Ovary (tissue), 9 donors: ENCODE data around the gene C21orf91. TPM values are rescaled to one million over a fixed set of nuclear protein-coding genes. Genes with fewer than 3 reads are reported as not detected.

Experiments used
- DNase-seq, 5 donors: peaks; one replicate each; pipeline ENCODE4 v3.0.0-alpha.2; 2019 to 2020
- H3K27ac ChIP-seq, 2 donors: fragments of 200-600 bp; one replicate each; pipeline versions ENCODE4 v1.5.1 to v1.8.0; 2019 to 2022
- H3K27me3 ChIP-seq: fragments of 200-600 bp; one replicate; pipeline ENCODE4 v1.8.0; 2022
- H3K36me3 ChIP-seq: fragments of 200-600 bp; sonication (generic); one replicate; pipeline ENCODE4 v1.5.1; 2019
- H3K4me1 ChIP-seq: one replicate; pipeline ENCODE4 v1.8.1; 2013; ENCODE audit warnings: mild to moderate bottlenecking, moderate library complexity; ENCODE audit not compliant: insufficient read depth
- H3K4me3 ChIP-seq: fragments of 200-600 bp; sonication (generic); one replicate; pipeline ENCODE4 v1.5.1; 2017
- H3K9me3 ChIP-seq, 2 donors: fragments of 200-600 bp in 1 of 2; sonication (generic) in 1 of 2; one replicate each; pipeline versions ENCODE4 v1.5.1 to v1.8.1; 2013 to 2019; ENCODE audit warnings: mild to moderate bottlenecking in 1 of 2, moderate library complexity in 1 of 2
- EP300 ChIP-seq: sonication (generic); formaldehyde crosslinking; IDR thresholded peaks from one replicate; pipeline ENCODE4 v1.6.1; 2017; ENCODE audit warnings: antibody characterized with exemption
- POLR2A ChIP-seq: fragments of 450-650 bp; IDR thresholded peaks from one replicate; pipeline ENCODE4 v1.6.1; 2017; ENCODE audit warnings: antibody characterized with exemption, mild to moderate bottlenecking, moderate library complexity
- WGBS, 3 donors: extraction: QIAGEN DNeasy Blood & Tissue Kit in 1 of 3; methylation state at CpG; one replicate each; pipeline versions ENCODE4 v1.1.5 to v1.1.7; 2013 to 2017; 5-methylcytosine and 5-hydroxymethylcytosine counted together
- intact Hi-C, 4 donors: fragments of 100-400 bp; cut with DNase I; formaldehyde crosslinking; loops; one replicate each; pipeline versions ENCODE4 v1.11.0 to v1.15.1; 2022 to 2023
- polyA plus RNA-seq, 2 donors: library from polyadenylated mRNA; stranded (reverse); fragments of 200-250 nt in 1 of 2; fragments of 350-450 nt in 1 of 2; fragmentation: Illumina TruSeq in 1 of 2; extraction: RNeasy Lipid Tissue Mini Kit (QIAGEN cat#74804) in 1 of 2; gene quantifications; one replicate each; pipeline ENCODE4 v1.2.3, GENCODE V29; 2013 to 2014
- total RNA-seq, 7 donors: library from RNA; depleted of rRNA in 2 of 7; stranded (reverse); fragments of >200 nt in 2 of 7; fragmentation: NEBNext Ultra II Directional in 3 of 7; extraction: Animal tissue kit (Norgen Biotek cat#: 25700) in 3 of 7; gene quantifications; one replicate each; pipeline versions ENCODE4 v1.1.0 to v1.2.4, GENCODE V29; 2016 to 2023
- TF ChIP-seq, protein P1 (sequence below), 3 donors: fragments of 450-650 bp in 2 of 3; fragments of 200-600 bp in 1 of 3; IDR thresholded peaks; one replicate each; pipeline versions ENCODE4 v1.5.1 to v1.8.0; 2016 to 2022; ENCODE audit warnings: antibody characterized with exemption in 3 of 3, mild to moderate bottlenecking in 1 of 3
- donor health status: DM: no; HTN: no; CAD: no; lungs with moderate emphysema.
- donor health status: DM: no; HTN: no; CAD: no.
- donor health status: Bipolar disorder and iron deficiency.
- donor health status: DM: yes; HTN: yes; CAD: no.
- donor health status: DM: no; HTN: no; CAD: no.
- donor health status: DM: yes; HTN: yes; CAD: no.

The C21orf91 gene
- total and polyA plus RNA-seq, 9 donors = 5.3 to 19.2 (median 14.6) TPM

GRCh38 chr21:17793246-17794123, 25.7 kb downstream of the C21orf91 start:
- WGBS, 3 donors = 62 to 68% (median 65%) methylated on average over 9 of the region's 9 CpGs
- H3K27ac ChIP-seq = no peak overlapping the region
- H3K9me3 ChIP-seq = no peaks in the 10 kb centered on the region
- TF ChIP-seq, protein P1, sequence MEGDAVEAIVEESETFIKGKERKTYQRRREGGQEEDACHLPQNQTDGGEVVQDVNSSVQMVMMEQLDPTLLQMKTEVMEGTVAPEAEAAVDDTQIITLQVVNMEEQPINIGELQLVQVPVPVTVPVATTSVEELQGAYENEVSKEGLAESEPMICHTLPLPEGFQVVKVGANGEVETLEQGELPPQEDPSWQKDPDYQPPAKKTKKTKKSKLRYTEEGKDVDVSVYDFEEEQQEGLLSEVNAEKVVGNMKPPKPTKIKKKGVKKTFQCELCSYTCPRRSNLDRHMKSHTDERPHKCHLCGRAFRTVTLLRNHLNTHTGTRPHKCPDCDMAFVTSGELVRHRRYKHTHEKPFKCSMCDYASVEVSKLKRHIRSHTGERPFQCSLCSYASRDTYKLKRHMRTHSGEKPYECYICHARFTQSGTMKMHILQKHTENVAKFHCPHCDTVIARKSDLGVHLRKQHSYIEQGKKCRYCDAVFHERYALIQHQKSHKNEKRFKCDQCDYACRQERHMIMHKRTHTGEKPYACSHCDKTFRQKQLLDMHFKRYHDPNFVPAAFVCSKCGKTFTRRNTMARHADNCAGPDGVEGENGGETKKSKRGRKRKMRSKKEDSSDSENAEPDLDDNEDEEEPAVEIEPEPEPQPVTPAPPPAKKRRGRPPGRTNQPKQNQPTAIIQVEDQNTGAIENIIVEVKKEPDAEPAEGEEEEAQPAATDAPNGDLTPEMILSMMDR (IDR thresholded peaks at IDR 0.05) = no peak
- TF ChIP-seq POLR2A (no peak), EP300 (no peak)
- DNase-seq = no peak
- H3K36me3 ChIP-seq = no peaks in the 10 kb centered on the region
- H3K4me1 ChIP-seq = no peaks in the 10 kb centered on the region
- no peaks in the 10 kb centered on the region for H3K27me3 ChIP-seq
- intact Hi-C loops = no loop called here
- H3K4me3 ChIP-seq = no peak overlapping the region

GRCh38 chr21:17789656-17790055, 29.5 kb downstream of the C21orf91 start:
- Histone ChIP-seq H3K27ac (no peak overlapping the region), H3K27me3 (no peaks in the 10 kb centered on the region), H3K4me3 (no peak overlapping the region), H3K9me3 (no peaks in the 10 kb centered on the region), H3K4me1 (no peaks in the 10 kb centered on the region), H3K36me3 (no peaks in the 10 kb centered on the region)
- no peak for DNase-seq
- intact Hi-C loops = no loop called here
- TF ChIP-seq EP300 (no peak), POLR2A (no peak)
- TF ChIP-seq, protein P1 (IDR thresholded peaks at IDR 0.05) = no peak
- 68 to 83% (median 80%) methylated on average over 3 of the region's 3 CpGs for WGBS, 3 donors

DNA sequence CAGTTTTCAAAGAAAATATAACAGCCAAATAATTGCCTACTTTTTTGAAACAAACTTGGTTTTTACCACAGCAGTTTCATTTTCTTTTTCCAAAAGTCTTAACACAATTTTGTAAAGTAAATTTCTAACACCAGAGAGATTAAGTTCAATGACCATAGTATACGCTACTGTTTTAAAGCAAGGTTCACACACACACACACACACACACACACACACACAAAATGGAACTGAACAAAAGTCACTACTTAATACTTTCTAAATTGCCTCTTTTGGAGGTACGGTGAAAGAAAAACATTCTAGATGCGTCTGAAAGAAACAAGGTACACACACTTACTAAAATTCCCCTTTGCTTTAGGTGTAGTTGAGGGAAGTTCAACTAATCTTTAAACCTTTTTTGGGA, 30.1 kb downstream of the C21orf91 start:
- Histone ChIP-seq H3K4me1 (no peaks in the 10 kb centered on the region), H3K9me3 (no peaks in the 10 kb centered on the region), H3K4me3 (no peak overlapping the region), H3K36me3 (no peaks in the 10 kb centered on the region), H3K27me3 (no peaks in the 10 kb centered on the region), H3K27ac (no peak overlapping the region)
- 31 to 57% (median 42%) methylated on average over 3 of the region's 3 CpGs for WGBS, 3 donors
- DNase-seq = no peak
- intact Hi-C loops = no loop called here
- TF ChIP-seq EP300 (no peak), POLR2A (no peak)
- TF ChIP-seq, protein P1 (IDR thresholded peaks at IDR 0.05) = no peak

DNA sequence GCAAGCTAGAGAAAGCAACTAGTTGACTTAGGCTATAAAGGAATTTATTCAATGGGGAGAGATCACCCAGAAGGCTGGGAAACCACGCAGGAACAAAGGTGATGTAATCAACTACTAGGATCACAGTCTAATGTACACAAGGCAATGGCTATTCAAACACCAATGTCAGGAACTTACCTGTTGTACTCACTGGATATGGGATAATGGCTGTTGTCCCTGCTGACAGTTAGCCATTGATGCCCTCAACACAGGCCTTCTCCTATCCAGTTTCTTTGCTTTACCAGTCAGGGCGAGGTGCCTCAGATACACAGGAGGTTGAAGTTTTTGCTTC, 32.3 kb downstream of the C21orf91 start:
- TF ChIP-seq, protein P1 (IDR thresholded peaks at IDR 0.05) = no peak
- TF ChIP-seq EP300 = no peak
- no peak for TF ChIP-seq POLR2A
- Histone ChIP-seq H3K4me1 (no peaks in the 10 kb centered on the region), H3K27ac (no peak overlapping the region), H3K9me3 (no peaks in the 10 kb centered on the region), H3K4me3 (no peak overlapping the region), H3K27me3 (no peaks in the 10 kb centered on the region), H3K36me3 (no peaks in the 10 kb centered on the region)
- WGBS, 3 donors = 94 to 98% (median 94%) methylated on average over 2 of the region's 2 CpGs
- no peak for DNase-seq
- intact Hi-C loops = no loop called here
